Astrocyte (in vitro differentiated cells and primary cell): Measurements from ENCODE around the gene JADE1. TPM values are rescaled to one million over a fixed set of nuclear protein-coding genes. Genes with fewer than 3 reads are reported as not detected.

Source experiments
- DNase-seq: peaks from one replicate; pipeline ENCODE4 v3.0.0-alpha.2; 2010; ENCODE audit warnings: low read depth
- FAIRE-seq: peaks from 2 replicates; lab custom pipeline; 2011; peaks lifted over from hg19 to GRCh38; lab: Jason Lieb, UNC
- H2AFZ ChIP-seq: 2 replicates; pipeline ENCODE4 v1.6.0; 2012; ENCODE audit warnings: low read depth, low read length, inconsistent platforms
- H3K27ac ChIP-seq: 2 replicates; pipeline ENCODE4 v1.5.1; 2011; ENCODE audit warnings: low read depth, low read length, inconsistent platforms
- H3K27me3 ChIP-seq: 2 replicates; pipeline ENCODE4 v1.6.0; 2011; ENCODE audit warnings: low read length, inconsistent platforms; ENCODE audit not compliant: insufficient read depth
- H3K36me3 ChIP-seq: 2 replicates; pipeline ENCODE4 v1.5.1; 2011; ENCODE audit warnings: low read length, inconsistent platforms; ENCODE audit not compliant: insufficient read depth
- H3K4me1 ChIP-seq: 2 replicates; pipeline ENCODE4 v1.5.1; 2011; ENCODE audit warnings: low read length, inconsistent platforms; ENCODE audit not compliant: insufficient read depth
- H3K4me2 ChIP-seq: 2 replicates; pipeline ENCODE4 v1.6.0; 2012; ENCODE audit warnings: low read length, inconsistent platforms
- H3K4me3 ChIP-seq: 2 replicates; pipeline ENCODE4 v1.5.1; 2011; ENCODE audit warnings: low read depth, mild to moderate bottlenecking, low read length, inconsistent platforms; ENCODE audit not compliant: insufficient read depth
- H3K79me2 ChIP-seq: 2 replicates; pipeline ENCODE4 v1.6.0; 2012; ENCODE audit warnings: mild to moderate bottlenecking, low read length, inconsistent platforms; ENCODE audit not compliant: insufficient read depth
- H3K9ac ChIP-seq: 2 replicates; pipeline ENCODE4 v1.6.0; 2012; ENCODE audit warnings: mild to moderate bottlenecking, low read length, inconsistent platforms
- H3K9me3 ChIP-seq: 2 replicates; pipeline ENCODE4 v1.5.1; 2012; ENCODE audit warnings: low read depth, mild to moderate bottlenecking, low read length, inconsistent platforms; ENCODE audit not compliant: insufficient read depth
- H4K20me1 ChIP-seq: 2 replicates; pipeline ENCODE4 v1.6.0; 2012; ENCODE audit warnings: low read length, inconsistent platforms; ENCODE audit not compliant: insufficient read depth
- H3K27ac Mint-ChIP-seq: one replicate; pipeline ENCODE4 v1.8.0; 2021; ENCODE audit warnings: mild to moderate bottlenecking, mixed read lengths; ENCODE audit not compliant: unreplicated experiment
- H3K27me3 Mint-ChIP-seq: one replicate; pipeline ENCODE4 v1.8.0; 2021; ENCODE audit warnings: low read depth, mixed read lengths; ENCODE audit not compliant: unreplicated experiment
- H3K36me3 Mint-ChIP-seq: one replicate; pipeline ENCODE4 v1.8.0; 2021; ENCODE audit warnings: low read depth, mixed read lengths; ENCODE audit not compliant: unreplicated experiment
- H3K4me1 Mint-ChIP-seq: one replicate; pipeline ENCODE4 v1.8.0; 2021; ENCODE audit warnings: low read depth, mixed read lengths; ENCODE audit not compliant: unreplicated experiment
- H3K4me3 Mint-ChIP-seq: one replicate; pipeline ENCODE4 v1.8.0; 2021; ENCODE audit warnings: mild to moderate bottlenecking, moderate library complexity, mixed read lengths; ENCODE audit not compliant: unreplicated experiment
- H3K9me3 Mint-ChIP-seq: one replicate; pipeline ENCODE4 v1.8.0; 2021; ENCODE audit warnings: mild to moderate bottlenecking, mixed read lengths; ENCODE audit not compliant: unreplicated experiment
- EZH2 ChIP-seq: IDR thresholded peaks from 2 replicates; pipeline ENCODE4 v1.6.1; 2012; ENCODE audit warnings: mild to moderate bottlenecking, low read length, inconsistent platforms; ENCODE audit not compliant: insufficient read depth
- total RNA-seq: library from RNA; stranded (reverse); gene quantifications from 2 replicates; pipeline ENCODE4 v1.2.1, GENCODE V29; 2021
- TF ChIP-seq, protein P1 (sequence below): IDR thresholded peaks from 2 replicates; pipeline ENCODE4 v1.5.1; 2011; ENCODE audit warnings: low read depth, mild to moderate bottlenecking, inconsistent platforms, low read length, moderate library complexity; ENCODE audit not compliant: insufficient read depth

Gene JADE1
- total RNA-seq, 1 donor from 2014 or later = 88.3 TPM

- Mint-ChIP-seq H3K27me3 (no peaks in the 10 kb centered on the region), H3K36me3 (peaks cover under 1% of the 10 kb centered on the region), H3K9me3 (no peaks in the 10 kb centered on the region), H3K4me3 (peak overlapping the region; percentile 82), H3K27ac (peak overlapping the region; percentile 42), H3K4me1 (peaks cover 20% of the 10 kb centered on the region)
- Histone ChIP-seq H3K9ac (no peak overlapping the region), H3K9me3 (no peaks in the 10 kb centered on the region), H3K79me2 (peaks cover 73% of the 10 kb centered on the region), H3K27ac (no peak overlapping the region), H3K4me2 (peak overlapping the region; percentile 100), H3K27me3 (no peaks in the 10 kb centered on the region), H2AFZ (no peak overlapping the region), H3K4me1 (no peaks in the 10 kb centered on the region), H3K4me3 (no peak overlapping the region), H4K20me1 (peaks cover 12% of the 10 kb centered on the region), H3K36me3 (no peaks in the 10 kb centered on the region)
- TF ChIP-seq, protein P1, sequence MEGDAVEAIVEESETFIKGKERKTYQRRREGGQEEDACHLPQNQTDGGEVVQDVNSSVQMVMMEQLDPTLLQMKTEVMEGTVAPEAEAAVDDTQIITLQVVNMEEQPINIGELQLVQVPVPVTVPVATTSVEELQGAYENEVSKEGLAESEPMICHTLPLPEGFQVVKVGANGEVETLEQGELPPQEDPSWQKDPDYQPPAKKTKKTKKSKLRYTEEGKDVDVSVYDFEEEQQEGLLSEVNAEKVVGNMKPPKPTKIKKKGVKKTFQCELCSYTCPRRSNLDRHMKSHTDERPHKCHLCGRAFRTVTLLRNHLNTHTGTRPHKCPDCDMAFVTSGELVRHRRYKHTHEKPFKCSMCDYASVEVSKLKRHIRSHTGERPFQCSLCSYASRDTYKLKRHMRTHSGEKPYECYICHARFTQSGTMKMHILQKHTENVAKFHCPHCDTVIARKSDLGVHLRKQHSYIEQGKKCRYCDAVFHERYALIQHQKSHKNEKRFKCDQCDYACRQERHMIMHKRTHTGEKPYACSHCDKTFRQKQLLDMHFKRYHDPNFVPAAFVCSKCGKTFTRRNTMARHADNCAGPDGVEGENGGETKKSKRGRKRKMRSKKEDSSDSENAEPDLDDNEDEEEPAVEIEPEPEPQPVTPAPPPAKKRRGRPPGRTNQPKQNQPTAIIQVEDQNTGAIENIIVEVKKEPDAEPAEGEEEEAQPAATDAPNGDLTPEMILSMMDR = no peak
- no peak for TF ChIP-seq EZH2
- FAIRE-seq (no peak), DNase-seq (no peak)
These were observed 4.5 kb downstream of the JADE1 start for GRCh38 chr4:128813965-128814364.

DNA sequence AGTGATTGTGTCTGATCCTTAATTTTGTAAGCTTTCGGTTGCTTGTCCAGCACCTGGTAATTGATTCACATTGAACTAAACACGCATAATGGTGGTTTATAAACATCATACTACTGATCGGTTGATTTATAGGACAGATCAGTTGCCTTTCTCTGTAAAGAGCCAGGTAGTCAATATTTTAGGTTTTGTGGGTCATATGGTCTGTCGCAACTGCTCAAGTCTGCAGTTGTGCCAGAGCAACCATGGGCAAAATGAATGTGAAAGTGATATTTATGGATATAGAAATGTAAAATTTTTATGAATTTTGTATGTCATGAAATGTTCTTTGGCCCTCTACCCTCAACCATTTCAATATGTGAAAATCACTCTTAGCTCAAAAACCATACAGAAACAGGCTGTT lies 8.9 kb downstream of the JADE1 start:
- H3K9ac ChIP-seq = no peak overlapping the region
- Mint-ChIP-seq H3K9me3 (no peaks in the 10 kb centered on the region), H3K4me3 (no peak overlapping the region), H3K36me3 (peaks cover 14% of the 10 kb centered on the region), H3K27me3 (no peaks in the 10 kb centered on the region), H3K27ac (no peak overlapping the region), H3K4me1 (peaks cover 48% of the 10 kb centered on the region)
- no peak overlapping the region for H2AFZ ChIP-seq
- H3K27me3 ChIP-seq = no peaks in the 10 kb centered on the region
- H3K9me3 ChIP-seq = no peaks in the 10 kb centered on the region
- TF ChIP-seq, protein P1 = no peak
- no peak for TF ChIP-seq EZH2
- no peak for DNase-seq
- peak overlapping the region; percentile 27 for H3K4me2 ChIP-seq
- H4K20me1 ChIP-seq = peaks cover 21% of the 10 kb centered on the region
- no peaks in the 10 kb centered on the region for H3K36me3 ChIP-seq
- peaks cover 86% of the 10 kb centered on the region for H3K79me2 ChIP-seq
- H3K4me3 ChIP-seq = no peak overlapping the region
- H3K27ac ChIP-seq = no peak overlapping the region
- no peak for FAIRE-seq
- H3K4me1 ChIP-seq = peaks cover 17% of the 10 kb centered on the region

GRCh38 chr4:128819082-128819742 lies 9.7 kb downstream of the JADE1 start:
- Mint-ChIP-seq H3K36me3 (peaks cover 14% of the 10 kb centered on the region), H3K27me3 (no peaks in the 10 kb centered on the region), H3K4me3 (peak overlapping the region; percentile 67), H3K4me1 (peaks cover 48% of the 10 kb centered on the region), H3K9me3 (no peaks in the 10 kb centered on the region), H3K27ac (peak overlapping the region; percentile 77)
- peaks cover 21% of the 10 kb centered on the region for H3K4me1 ChIP-seq
- FAIRE-seq (peak; percentile 55), DNase-seq (no peak)
- no peak overlapping the region for H3K4me3 ChIP-seq
- H3K36me3 ChIP-seq = no peaks in the 10 kb centered on the region
- no peak overlapping the region for H3K27ac ChIP-seq
- H3K9me3 ChIP-seq = no peaks in the 10 kb centered on the region
- no peak overlapping the region for H2AFZ ChIP-seq
- H3K79me2 ChIP-seq = peaks cover 86% of the 10 kb centered on the region
- peak overlapping the region; percentile 27 for H3K4me2 ChIP-seq
- TF ChIP-seq, protein P1 = no peak
- no peak for TF ChIP-seq EZH2
- H3K9ac ChIP-seq = no peak overlapping the region
- no peaks in the 10 kb centered on the region for H3K27me3 ChIP-seq
- H4K20me1 ChIP-seq = peaks cover 21% of the 10 kb centered on the region
